Small intestine (tissue), 7 donors: ENCODE data around the gene HNRNPA1L2. TPM values are rescaled to one million over a fixed set of nuclear protein-coding genes. Genes with fewer than 3 reads are reported as not detected.
"Not testable (repeated sequence)": the region's sequence is repeated elsewhere in the genome, so short reads cannot be mapped to it uniquely, and the experiment has no call there.

ENCODE experiments used
- DNase-seq, 2 donors: peaks; one replicate each; pipeline versions ENCODE4 v3.0.0 to v3.0.0-alpha.2; 2013
- FAIRE-seq: peaks from 2 replicates; lab custom pipeline; 2012; peaks lifted over from hg19 to GRCh38; lab: Jason Lieb, UNC
- H3K27ac ChIP-seq, 3 donors: one replicate each; pipeline ENCODE4 v1.5.1; 2013; ENCODE audit warnings: low read length in 2 of 3, mild to moderate bottlenecking in 2 of 3, control low read depth in 1 of 3, inconsistent platforms in 1 of 3, low read depth in 1 of 3, moderate library complexity in 1 of 3
- H3K27me3 ChIP-seq, 3 donors: one replicate each; pipeline ENCODE4 v1.6.1; 2013; ENCODE audit warnings: low read length in 3 of 3, inconsistent platforms in 1 of 3; ENCODE audit not compliant: control insufficient read depth in 3 of 3, insufficient read depth in 3 of 3
- H3K36me3 ChIP-seq, 3 donors: one replicate each; pipeline ENCODE4 v1.6.1; 2013; ENCODE audit warnings: low read length in 3 of 3, inconsistent platforms in 1 of 3, low read depth in 1 of 3, mild to moderate bottlenecking in 1 of 3, moderate library complexity in 1 of 3; ENCODE audit not compliant: control insufficient read depth in 3 of 3, insufficient read depth in 2 of 3
- H3K4me1 ChIP-seq, 3 donors: one replicate each; pipeline ENCODE4 v1.6.1; 2013; ENCODE audit warnings: low read length in 2 of 3, inconsistent platforms in 1 of 3, low read depth in 1 of 3, mild to moderate bottlenecking in 1 of 3, moderate library complexity in 1 of 3; ENCODE audit not compliant: control insufficient read depth in 3 of 3, insufficient read depth in 2 of 3
- H3K4me3 ChIP-seq, 3 donors: one replicate each; pipeline ENCODE4 v1.5.1; 2013; ENCODE audit warnings: low read length in 3 of 3, control low read depth in 1 of 3, inconsistent platforms in 1 of 3, low read depth in 1 of 3, mild to moderate bottlenecking in 1 of 3, moderate library complexity in 1 of 3
- H3K9me3 ChIP-seq, 2 donors: one replicate each; pipeline ENCODE4 v1.6.1; 2013; ENCODE audit warnings: low read depth in 1 of 2, low read length in 1 of 2; ENCODE audit not compliant: control insufficient read depth in 2 of 2, insufficient read depth in 1 of 2
- WGBS, 3 donors: extraction: QIAGEN DNeasy Blood & Tissue Kit; methylation state at CpG; one replicate each; pipeline ENCODE4 v1.1.7; 2013; 5-methylcytosine and 5-hydroxymethylcytosine counted together
- polyA plus RNA-seq, 4 donors: library from polyadenylated mRNA; stranded (reverse) in 3 of 4; unstranded in 1 of 4; fragments of 200-250 nt in 3 of 4; fragments of 120-200 nt in 1 of 4; gene quantifications; one replicate each; pipeline versions ENCODE4 v1.2.1 to v1.2.3, GENCODE V29; 2013
- donor health status: healthy with polysubstance abuse.
- donor health status: control.
- donor health status: control.
- donor health status: Bipolar disorder and iron deficiency.
- donor health status: healthy.

HNRNPA1L2 gene
- polyA plus RNA-seq, 4 donors: 0.45 to 13.2 (median 4.7) TPM

- no peak overlapping the region for H3K27ac ChIP-seq
- peaks cover 0 to 3% (median 0%) of the 10 kb centered on the region in 3 donors for H3K36me3 ChIP-seq
- H3K27me3 ChIP-seq: no peaks in the 10 kb centered on the region
- H3K4me3 ChIP-seq: no peak overlapping the region
- no peak for DNase-seq
- whole genome bisulfite sequencing, 3 donors: 81 to 86% (median 82%) methylated on average over 5 of the region's 5 CpGs
- FAIRE-seq: no peak
- no peaks in the 10 kb centered on the region for H3K4me1 ChIP-seq
- no peaks in the 10 kb centered on the region for H3K9me3 ChIP-seq
These were observed 26.4 kb upstream of the HNRNPA1L2 start for GRCh38 chr13:52615812-52616211.

GRCh38 chr13:52617070-52618060 is 24.9 kb upstream of the HNRNPA1L2 start:
- Histone ChIP-seq H3K27ac (peak overlapping the region in 2 of 3 donors; percentile 64 to 91), H3K36me3 (peaks cover 0 to 3% (median 0%) of the 10 kb centered on the region in 3 donors), H3K9me3 (no peaks in the 10 kb centered on the region), H3K27me3 (no peaks in the 10 kb centered on the region), H3K4me1 (no peaks in the 10 kb centered on the region), H3K4me3 (peak overlapping the region; percentile 52 to 77 (median 67))
- DNase-seq (peak; percentile 67 to 87), FAIRE-seq (no peak)
- WGBS, 3 donors: 0 to 1% (median 0%) methylated on average over 51 of the region's 51 CpGs

GRCh38 chr13:52631083-52631690 is 11.0 kb upstream of the HNRNPA1L2 start:
- 22 to 45% (median 40%) methylated on average over 7 of the region's 7 CpGs for WGBS, 3 donors
- H3K9me3 ChIP-seq, H3K27me3 ChIP-seq, H3K27ac ChIP-seq, H3K4me1 ChIP-seq, FAIRE-seq: not testable (repeated sequence)
- DNase-seq: peak in 1 of 2 donors; percentile 42
- H3K36me3 ChIP-seq: peaks cover 0 to 17% (median 2%) of the 10 kb centered on the region in 3 donors
- peak overlapping the region in 1 of 3 donors; percentile 39 for H3K4me3 ChIP-seq

GRCh38 chr13:52638666-52639328 is 3.4 kb upstream of the HNRNPA1L2 start:
- Histone ChIP-seq H3K36me3 (peaks cover 0 to 3% (median 0%) of the 10 kb centered on the region in 3 donors), H3K9me3 (no peaks in the 10 kb centered on the region), H3K4me3 (no peak overlapping the region), H3K27me3 (no peaks in the 10 kb centered on the region), H3K27ac (no peak overlapping the region), H3K4me1 (no peaks in the 10 kb centered on the region)
- WGBS, 3 donors: 80 to 91% (median 86%) methylated on average over 5 of the region's 5 CpGs
- no peak for FAIRE-seq
- DNase-seq: no peak

DNA sequence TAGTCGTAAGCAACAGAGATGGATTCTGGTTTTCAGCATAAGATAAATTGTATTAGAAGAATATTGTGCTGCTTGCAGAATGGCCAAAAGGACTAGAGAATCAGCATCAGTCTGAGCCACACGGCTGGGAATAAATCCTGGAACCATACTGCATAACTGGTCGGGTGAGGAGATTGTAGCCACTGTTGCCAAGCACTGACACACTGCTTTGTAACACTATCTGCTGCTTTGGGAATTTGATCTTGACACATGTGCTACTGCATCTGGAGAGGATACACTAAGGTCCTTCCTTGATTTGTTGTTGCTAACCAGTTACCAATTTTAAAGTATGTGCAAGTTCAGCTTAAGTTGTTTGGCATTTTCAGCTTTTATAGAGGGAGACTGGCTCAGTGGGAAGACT is 1.9 kb downstream of the HNRNPA1L2 start:
- FAIRE-seq (no peak), DNase-seq (no peak)
- H3K27ac ChIP-seq: no peak overlapping the region
- no peaks in the 10 kb centered on the region for H3K4me1 ChIP-seq
- no peaks in the 10 kb centered on the region for H3K27me3 ChIP-seq
- H3K36me3 ChIP-seq: peaks cover 0 to 6% (median 0%) of the 10 kb centered on the region in 3 donors
- H3K9me3 ChIP-seq: no peaks in the 10 kb centered on the region
- WGBS, 3 donors: 61 to 80% (median 78%) methylated on average over 3 of the region's 3 CpGs
- H3K4me3 ChIP-seq: no peak overlapping the region

DNA sequence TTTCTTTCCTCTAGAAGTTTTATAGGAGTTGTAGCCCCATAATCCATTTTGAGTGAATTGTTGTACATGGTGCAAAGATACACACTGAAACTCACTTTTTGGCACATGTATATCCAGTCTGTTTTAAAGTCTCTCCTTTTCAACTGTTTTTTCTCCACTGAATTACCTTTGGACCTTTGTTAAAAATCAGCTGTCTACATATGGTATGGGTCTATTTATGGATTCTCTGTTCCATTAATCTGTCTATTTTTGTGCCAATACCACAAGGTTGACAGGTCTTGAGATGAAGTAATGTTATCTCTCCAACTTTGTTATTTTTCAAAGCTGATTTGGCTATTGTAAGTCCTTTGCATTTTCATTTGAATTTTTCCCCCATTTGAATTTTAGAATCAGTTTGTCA is 4.7 kb downstream of the HNRNPA1L2 start:
- Histone ChIP-seq H3K9me3 (no peaks in the 10 kb centered on the region), H3K36me3 (peaks cover 0 to 10% (median 0%) of the 10 kb centered on the region in 3 donors)
- no peak for FAIRE-seq

GRCh38 chr13:52650731-52651130 is 8.5 kb downstream of the HNRNPA1L2 start:
- peaks cover 0 to 5% (median 4%) of the 10 kb centered on the region in 3 donors for H3K4me1 ChIP-seq
- DNase-seq (peak in 1 of 2 donors; percentile 2), FAIRE-seq (no peak)
- peak overlapping the region in 1 of 3 donors; percentile 90 for H3K27ac ChIP-seq
- no peaks in the 10 kb centered on the region for H3K9me3 ChIP-seq
- peaks cover 0 to 10% (median 0%) of the 10 kb centered on the region in 3 donors for H3K36me3 ChIP-seq
- WGBS, 3 donors: 64 to 81% (median 81%) methylated on average over 6 of the region's 6 CpGs
- peak overlapping the region in 2 of 3 donors; percentile 7 to 94 for H3K4me3 ChIP-seq
- no peaks in the 10 kb centered on the region for H3K27me3 ChIP-seq

More for the DNA sequence above, 4.7 kb downstream of the HNRNPA1L2 start:
- Histone ChIP-seq H3K4me3 (no peak overlapping the region), H3K27ac (no peak overlapping the region), H3K4me1 (peaks cover 0 to 4% (median 2%) of the 10 kb centered on the region in 3 donors), H3K27me3 (no peaks in the 10 kb centered on the region)
- no peak for DNase-seq

DNA sequence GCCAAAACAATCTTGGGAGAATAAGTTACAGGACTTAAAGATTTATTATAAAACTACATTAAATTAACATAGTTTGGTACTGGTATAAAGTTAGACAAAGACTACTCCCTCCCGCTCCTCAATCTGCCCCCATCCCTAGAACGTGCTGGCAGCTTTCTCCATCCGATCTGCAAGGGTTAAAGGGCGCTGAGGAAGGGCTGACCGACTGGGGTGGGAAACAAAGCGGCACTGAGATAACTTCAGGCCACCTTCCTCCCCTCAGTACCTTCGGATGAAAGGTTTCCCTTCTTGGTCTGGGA is 9.6 kb downstream of the HNRNPA1L2 start:
- H3K36me3 ChIP-seq: peaks cover 0 to 10% (median 0%) of the 10 kb centered on the region in 3 donors
- no peak for FAIRE-seq
- peak overlapping the region; percentile 90 to 97 (median 96) for H3K27ac ChIP-seq
- no peaks in the 10 kb centered on the region for H3K9me3 ChIP-seq
- peak overlapping the region; percentile 42 to 96 (median 94) for H3K4me3 ChIP-seq
- H3K4me1 ChIP-seq: peaks cover 0 to 5% (median 4%) of the 10 kb centered on the region in 3 donors
- no peak for DNase-seq
- 0% methylated on average over 7 of the region's 7 CpGs for WGBS, 3 donors
- H3K27me3 ChIP-seq: no peaks in the 10 kb centered on the region
